Activated CD8-positive, alpha-beta memory T cell treated with anti-CD3 and anti-CD28 coated beads, Interleukin-2, amount 10 ng/mL, durations not matched to agents 7 days and 5 days (primary cell): ENCODE results near the gene KBTBD7. TPM values are rescaled to one million over a fixed set of nuclear protein-coding genes. Genes with fewer than 3 reads are reported as not detected.

Experiments used
- ATAC-seq: fragments of 150-1000 bp; cut with Tn5 transposase; one replicate; pipeline ENCODE4 v1.10.0; 2021; ENCODE audit warnings: moderate library complexity
- CTCF ChIA-PET: fragments of 350-600 bp; sonication (Branson Sonifier 250); formaldehyde crosslinking; loops from one replicate; lab custom pipeline; 2021; ENCODE audit warnings: antibody characterized with exemption; lab: Charles Lee
- DNase-seq: peaks from one replicate; pipeline ENCODE4 v3.0.0-alpha.2; 2020
- H3K27ac Mint-ChIP-seq: one replicate; pipeline ENCODE4 v1.8.0; 2021; ENCODE audit warnings: mild to moderate bottlenecking, mixed read lengths
- H3K27me3 Mint-ChIP-seq: one replicate; pipeline ENCODE4 v1.8.0; 2021; ENCODE audit warnings: mixed read lengths
- H3K36me3 Mint-ChIP-seq: one replicate; pipeline ENCODE4 v1.8.0; 2021; ENCODE audit warnings: mild to moderate bottlenecking, mixed read lengths
- H3K4me1 Mint-ChIP-seq: one replicate; pipeline ENCODE4 v1.8.0; 2021; ENCODE audit warnings: mixed read lengths
- H3K4me3 Mint-ChIP-seq: one replicate; pipeline ENCODE4 v1.8.0; 2021; ENCODE audit warnings: mild to moderate bottlenecking, moderate library complexity, mixed read lengths
- H3K9me3 Mint-ChIP-seq: one replicate; pipeline ENCODE4 v1.8.0; 2022; ENCODE audit warnings: low read depth, mixed read lengths
- total RNA-seq, 2 experiments: library from RNA; stranded (reverse); gene quantifications; one replicate each; pipeline ENCODE4 v1.2.3, GENCODE V29; 2021

KBTBD7 gene
- total RNA-seq, 2 experiments from 2014 or later: 6.5 to 7.6 TPM

- H3K27ac Mint-ChIP-seq: peak overlapping the region; percentile 3
- no peak overlapping the region for H3K4me3 Mint-ChIP-seq
- no peaks in the 10 kb centered on the region for H3K27me3 Mint-ChIP-seq
- DNase-seq: no peak
- CTCF ChIA-PET: no interaction called here
- ATAC-seq: no peak
- peaks cover 52% of the 10 kb centered on the region for H3K36me3 Mint-ChIP-seq
- peaks cover 49% of the 10 kb centered on the region for H3K9me3 Mint-ChIP-seq
- no peaks in the 10 kb centered on the region for H3K4me1 Mint-ChIP-seq
Observed at GRCh38 chr13:41148419-41149283, 45.7 kb downstream of the KBTBD7 start.

- Mint-ChIP-seq H3K27ac (no peak overlapping the region), H3K9me3 (peaks cover 33% of the 10 kb centered on the region), H3K4me1 (no peaks in the 10 kb centered on the region), H3K27me3 (no peaks in the 10 kb centered on the region), H3K36me3 (peaks cover 35% of the 10 kb centered on the region), H3K4me3 (no peak overlapping the region)
- ATAC-seq (no peak), DNase-seq (no peak)
- CTCF ChIA-PET: interaction anchor here (0.5 kb wide), 1 partner anchor 11 kb away, joined by 3 read pairs; no protein-coding TSS in a partner anchor
Observed at GRCh38 chr13:41145136-41145908, 49.0 kb downstream of the KBTBD7 start.

GRCh38 chr13:41144576-41144975 lies 49.8 kb downstream of the KBTBD7 start:
- ATAC-seq (no peak), DNase-seq (no peak)
- Mint-ChIP-seq H3K4me3 (no peak overlapping the region), H3K36me3 (peaks cover 28% of the 10 kb centered on the region), H3K4me1 (peaks cover 4% of the 10 kb centered on the region), H3K27me3 (no peaks in the 10 kb centered on the region), H3K27ac (no peak overlapping the region), H3K9me3 (peaks cover 25% of the 10 kb centered on the region)
- CTCF ChIA-PET: interaction anchor here (0.5 kb wide), 1 partner anchor 10 kb away, joined by 3 read pairs; no protein-coding TSS in a partner anchor

Other genes with a start within 250 kb of the KBTBD7 start
- gene ELF1, start 175.3 kb downstream of the KBTBD7 start, total RNA-seq: 100 to 1,000 TPM; 120 to 143 TPM
- 10 to 100 TPM in 1 of 2 experiments, 1 to 10 TPM in 1; 8.4 to 13.2 TPM for gene WBP4, start 133.1 kb downstream of the KBTBD7 start, total RNA-seq
- gene KBTBD6, start 61.8 kb downstream of the KBTBD7 start, total RNA-seq: 1 to 10 TPM; 5.7 to 7.2 TPM
- gene MTRF1, start 69.0 kb upstream of the KBTBD7 start, total RNA-seq: 10 to 100 TPM; 22.2 to 23.3 TPM
- gene NAA16, start 116.7 kb upstream of the KBTBD7 start, total RNA-seq: 10 to 100 TPM; 27.8 to 27.9 TPM